SKM-1 treated with dmso at 0.1 percent for 144 hours (cell line): ENCODE measurements around the gene B3GAT2.

ENCODE experiments used
- DNase-seq: peaks from one replicate; lab custom pipeline; 2025; ENCODE audit not compliant: unreplicated experiment; lab: John Stamatoyannopoulos, UW

The B3GAT2 gene

GRCh38 chr6:70901324-70901723 is 55.5 kb downstream of the B3GAT2 start:
- no peak for DNase-seq

GRCh38 chr6:70900047-70900446 is 56.8 kb downstream of the B3GAT2 start:
- no peak for DNase-seq

- no peak for DNase-seq
These were observed 62.9 kb downstream of the B3GAT2 start for GRCh38 chr6:70894001-70894400.

GRCh38 chr6:70889270-70889669 is 67.6 kb downstream of the B3GAT2 start:
- DNase-seq = no peak

DNA sequence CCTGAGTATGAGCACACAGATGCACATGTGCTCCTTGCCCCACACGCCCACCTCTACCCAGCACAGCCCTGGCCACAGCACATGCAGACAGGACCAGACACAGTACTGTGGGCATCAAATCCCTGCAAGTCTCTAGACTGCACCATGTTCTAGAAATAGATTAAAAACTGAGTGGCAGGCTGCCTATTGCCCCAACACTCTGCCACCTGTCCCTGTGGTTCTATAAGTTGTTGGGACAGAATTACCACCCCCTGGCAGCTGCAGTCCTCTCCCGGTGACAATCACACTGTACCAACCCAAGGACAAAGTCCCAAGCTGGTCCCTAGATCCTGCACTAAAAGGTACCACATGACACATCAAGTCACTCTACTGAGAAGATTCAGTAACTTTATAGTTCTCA is 70.2 kb downstream of the B3GAT2 start:
- DNase-seq = no peak

GRCh38 chr6:70886071-70886470 is 70.8 kb downstream of the B3GAT2 start:
- no peak for DNase-seq

DNA sequence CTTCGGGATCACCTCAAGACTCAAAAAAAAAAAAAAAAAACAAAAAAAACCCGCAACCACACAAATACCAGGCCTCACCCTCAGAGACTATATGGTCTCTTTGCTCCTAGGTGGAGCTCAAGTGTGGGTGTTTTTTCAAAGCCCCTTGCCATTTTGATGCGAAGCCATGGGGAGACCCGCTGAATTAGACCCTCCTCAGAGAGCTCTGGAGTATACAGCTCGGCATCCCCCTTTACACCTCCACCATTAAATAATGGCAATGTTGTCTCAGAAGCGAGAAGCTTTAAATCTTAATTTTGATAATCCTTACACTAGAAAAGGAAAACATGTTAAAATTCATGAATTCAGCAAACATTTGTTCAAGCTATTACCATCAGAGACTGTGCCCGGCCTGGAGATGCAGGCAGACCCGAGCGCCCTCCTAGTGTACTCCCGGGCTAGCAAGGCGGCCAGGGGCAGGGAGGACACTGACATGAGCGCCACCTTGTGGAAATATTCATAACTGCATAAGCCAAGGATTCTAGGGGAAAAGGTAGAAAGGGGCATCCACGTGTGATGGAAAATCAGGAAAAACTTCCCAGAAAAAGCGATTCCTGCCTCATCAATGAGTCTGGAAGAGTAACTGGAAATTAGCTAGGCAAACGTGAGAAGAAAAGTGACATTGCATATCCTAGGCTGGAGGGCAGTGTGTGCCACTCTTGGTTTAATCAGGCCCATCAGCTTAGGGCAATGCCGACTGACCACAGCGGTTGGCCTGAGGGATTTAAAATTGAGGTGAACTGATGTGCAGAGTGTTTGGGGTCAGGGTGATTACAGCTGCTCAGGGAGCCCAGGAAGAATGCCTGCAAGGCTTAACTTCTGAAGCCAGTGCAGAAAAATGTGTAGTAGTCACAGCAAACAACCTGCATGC is 72.5 kb downstream of the B3GAT2 start:
- DNase-seq = peak; percentile 56

- DNase-seq = no peak
These were observed 77.4 kb downstream of the B3GAT2 start for GRCh38 chr6:70879496-70879895.

DNA sequence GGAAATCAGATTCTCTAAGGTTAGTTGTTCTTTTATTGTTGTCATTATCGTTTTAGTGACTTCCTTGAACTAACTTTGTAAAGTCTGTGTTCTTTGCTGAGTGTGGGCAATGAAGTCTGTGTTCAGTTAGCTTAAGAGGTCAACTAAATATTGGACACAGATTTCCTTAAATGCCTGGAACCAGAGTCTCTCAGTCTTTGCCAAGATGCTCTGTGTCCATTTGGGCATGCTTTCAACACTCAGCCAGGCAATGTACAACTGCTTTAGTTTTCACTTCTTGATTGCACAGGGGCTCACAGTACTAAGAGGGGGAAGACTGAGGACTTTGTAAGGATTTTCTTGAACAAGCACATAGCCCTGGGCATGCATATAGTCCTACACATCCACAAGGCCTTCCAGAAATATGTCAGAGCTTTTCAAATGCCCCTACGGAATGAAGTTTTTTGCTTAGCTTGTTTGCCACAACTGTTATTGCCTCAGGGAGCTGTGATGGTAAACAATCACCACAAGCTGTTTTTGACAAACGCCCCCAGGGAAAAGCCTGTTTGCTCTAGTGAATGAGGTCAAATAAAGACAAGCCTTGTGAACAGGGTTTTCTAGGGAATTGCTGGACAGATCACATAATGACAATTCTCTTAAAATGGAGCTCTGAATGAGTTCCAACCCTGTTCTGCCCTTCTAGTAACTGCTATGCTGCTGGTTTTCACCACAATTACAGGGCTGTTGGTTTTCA is 82.5 kb downstream of the B3GAT2 start:
- no peak for DNase-seq

DNA sequence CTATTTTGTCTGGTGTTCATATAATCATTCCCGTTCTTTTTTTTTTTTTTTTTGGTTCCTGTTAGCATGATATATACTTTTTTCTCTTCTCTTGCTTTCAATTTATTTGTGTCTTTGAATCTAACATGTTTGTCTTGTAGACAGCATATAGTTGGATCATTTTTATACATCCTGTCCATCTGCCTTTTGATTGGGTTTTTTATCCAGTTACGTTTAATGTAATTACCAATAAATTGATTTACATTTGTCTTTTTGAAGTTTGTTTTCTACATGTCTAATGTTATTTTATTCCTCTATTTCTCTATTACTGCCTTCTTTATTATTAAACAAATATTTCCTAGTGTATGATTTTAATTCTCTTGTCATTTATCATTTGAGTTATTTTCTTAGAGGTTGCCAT is 84.4 kb downstream of the B3GAT2 start:
- no peak for DNase-seq

GRCh38 chr6:70864401-70864800 is 92.5 kb downstream of the B3GAT2 start:
- DNase-seq = no peak

- no peak for DNase-seq
These were observed 93.5 kb downstream of the B3GAT2 start for GRCh38 chr6:70863343-70863742.

DNA sequence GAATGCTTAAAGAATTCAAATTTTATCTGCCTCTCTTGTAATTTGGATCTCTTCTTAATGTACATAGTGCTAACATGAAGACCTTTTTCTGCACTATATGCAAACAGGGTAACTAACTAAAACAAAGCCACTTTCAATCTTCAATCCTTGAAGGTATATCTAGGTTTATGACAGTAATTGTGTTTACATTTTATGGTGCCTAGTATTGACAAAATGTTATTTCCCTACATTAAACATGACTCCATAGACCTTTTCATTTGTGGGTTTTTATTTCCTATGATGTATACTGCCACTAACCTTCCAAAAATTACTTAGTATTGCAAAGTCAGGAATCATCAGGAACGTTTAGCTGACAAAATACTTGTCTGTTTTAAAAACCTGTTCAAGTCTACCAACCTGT is 95.9 kb downstream of the B3GAT2 start:
- DNase-seq = no peak

- no peak for DNase-seq
These were observed 96.8 kb downstream of the B3GAT2 start for GRCh38 chr6:70860045-70860444.

DNA sequence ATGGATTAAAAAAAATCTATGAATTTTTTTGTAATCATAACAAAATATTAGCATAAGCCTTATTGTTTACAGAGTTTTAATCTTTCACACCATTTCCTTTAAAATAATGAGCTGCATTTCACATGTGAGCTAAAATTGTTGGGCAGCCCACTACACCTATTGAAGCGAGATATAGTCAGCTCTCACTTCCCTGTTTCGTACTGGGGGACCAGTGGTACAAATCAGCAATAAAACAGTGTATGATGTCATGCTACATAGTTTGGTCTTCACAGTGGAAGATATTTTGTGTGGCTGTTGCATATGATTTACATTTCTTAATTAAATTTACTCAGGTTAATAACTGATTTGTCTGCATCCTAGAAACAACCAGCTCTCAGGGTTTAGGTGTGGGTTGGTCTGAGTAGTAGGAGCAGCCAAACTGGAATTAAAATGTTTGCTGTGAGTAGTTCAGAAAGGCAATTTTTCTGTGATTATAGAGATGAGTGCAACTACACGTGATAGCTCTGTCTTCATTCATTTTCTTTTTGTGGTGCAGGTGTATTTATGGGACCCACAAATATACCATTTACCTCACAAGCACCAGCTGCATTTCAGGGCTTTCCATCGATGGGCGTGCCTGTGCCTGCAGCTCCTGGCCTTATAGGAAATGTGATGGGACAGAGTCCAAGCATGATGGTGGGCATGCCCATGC is 99.3 kb downstream of the B3GAT2 start:
- no peak for DNase-seq

- DNase-seq = no peak
These were observed 104.1 kb downstream of the B3GAT2 start for GRCh38 chr6:70852667-70853246.

DNA sequence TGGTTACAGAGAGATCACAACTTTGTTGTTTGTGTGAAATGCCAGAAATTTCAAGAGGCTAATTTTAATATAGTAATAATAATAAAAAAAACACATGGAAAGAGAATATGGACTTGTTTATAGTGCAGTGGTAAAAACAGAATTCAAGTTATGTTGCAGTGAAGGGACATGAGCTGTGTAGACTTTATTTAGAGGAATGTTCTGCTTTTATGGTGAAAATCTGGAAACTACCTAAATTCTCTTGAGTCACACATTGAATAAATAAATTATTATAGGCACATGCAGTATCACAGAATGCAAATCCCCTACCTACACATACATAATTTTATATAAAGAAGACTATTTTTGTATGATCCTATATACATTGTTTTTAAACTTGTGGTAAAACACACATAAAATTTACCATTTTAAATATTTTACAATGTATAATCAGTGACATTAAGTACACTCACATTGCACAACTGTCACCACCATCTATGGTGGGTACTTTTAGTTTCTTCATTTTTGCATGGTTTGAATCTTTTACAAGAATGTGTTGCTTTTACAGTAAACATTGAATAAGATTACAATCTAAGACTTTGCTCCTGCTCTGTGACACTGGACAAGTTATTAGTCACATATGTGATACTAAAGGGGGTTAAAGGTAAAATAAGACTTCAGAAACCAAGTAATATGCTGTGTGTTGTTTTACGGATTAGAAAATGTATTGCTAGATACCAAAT is 107.4 kb downstream of the B3GAT2 start:
- no peak for DNase-seq

GRCh38 chr6:70847106-70848084 is 109.5 kb downstream of the B3GAT2 start:
- no peak for DNase-seq

DNA sequence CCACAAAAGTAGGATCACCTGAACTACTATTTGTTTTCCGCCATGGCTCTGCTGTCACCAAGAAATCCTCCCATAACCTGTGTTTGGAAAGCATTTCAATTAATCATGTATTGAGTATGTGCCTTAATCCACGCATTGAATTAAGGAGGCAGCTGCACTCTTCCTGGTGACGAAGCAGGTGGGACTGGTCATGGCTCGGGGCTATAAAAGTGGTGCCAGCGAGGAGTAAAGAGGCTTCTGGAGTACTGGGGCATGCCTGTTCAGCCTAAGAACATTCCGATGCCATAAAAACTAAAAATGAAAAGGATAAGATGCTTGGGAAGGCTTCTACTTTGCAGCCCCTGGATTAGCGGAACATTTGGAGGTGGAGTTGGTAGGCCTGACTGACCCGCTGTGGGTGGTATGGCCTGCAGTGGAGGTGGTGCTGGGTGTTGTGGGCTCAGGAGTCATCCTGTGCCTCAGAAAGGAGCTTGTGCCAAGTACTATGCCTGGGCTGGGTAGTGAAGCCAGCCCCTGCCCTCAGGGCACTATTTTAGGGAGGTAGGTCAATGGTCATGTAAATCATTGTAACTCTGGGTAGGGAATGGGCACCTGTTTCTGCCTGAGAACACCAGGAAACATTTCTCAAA is 110.5 kb downstream of the B3GAT2 start:
- no peak for DNase-seq
